Uterus (tissue), 2 donors: Measurements from ENCODE around the gene ARHGEF17.

Experiments
- CTCF ChIP-seq, 4 experiments: fragments of 200-600 bp in 2 of 4; fragments of 450-650 bp in 2 of 4; sonication (generic) in 2 of 4; IDR thresholded peaks; one replicate each; pipeline ENCODE4 v1.5.1; 2016 to 2019; ENCODE audit warnings: antibody characterized with exemption in 4 of 4, mild to moderate bottlenecking in 2 of 4, moderate library complexity in 1 of 4
- POLR2A ChIP-seq, 2 donors: fragments of 450-650 bp; IDR thresholded peaks; one replicate each; pipeline ENCODE4 v1.6.1; 2016; ENCODE audit warnings: antibody characterized with exemption in 2 of 2, mild to moderate bottlenecking in 1 of 2, moderate library complexity in 1 of 2

GRCh38 chr11:73310076-73310475 lies 2.0 kb downstream of the ARHGEF17 start:
- TF ChIP-seq CTCF (IDR thresholded peaks at IDR 0.05) (no peak), POLR2A (IDR thresholded peaks at IDR 0.05) (no peak)
